ENCODE results near the gene TMEM222. TPM values are rescaled to one million over a fixed set of nuclear protein-coding genes. Genes with fewer than 3 reads are reported as not detected.
A peak's percentile ranks its signal among the peaks of the same experiment; 100 is the strongest.

TMEM222 gene, protein sequence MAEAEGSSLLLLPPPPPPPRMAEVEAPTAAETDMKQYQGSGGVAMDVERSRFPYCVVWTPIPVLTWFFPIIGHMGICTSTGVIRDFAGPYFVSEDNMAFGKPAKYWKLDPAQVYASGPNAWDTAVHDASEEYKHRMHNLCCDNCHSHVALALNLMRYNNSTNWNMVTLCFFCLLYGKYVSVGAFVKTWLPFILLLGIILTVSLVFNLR
- 50.0 TPM for total RNA-seq (ENCODE audit: unreplicated experiment)
- long read RNA-seq, transcript TMEM222-211 (6 exons, 1,613 nt) = major isoform, 54 of 65 reads
- long read RNA-seq, partial matches to known transcripts = 1 of 65 reads
- long read RNA-seq, other reads (novel, unspliced or antisense) = 6 of 65 reads

DNA sequence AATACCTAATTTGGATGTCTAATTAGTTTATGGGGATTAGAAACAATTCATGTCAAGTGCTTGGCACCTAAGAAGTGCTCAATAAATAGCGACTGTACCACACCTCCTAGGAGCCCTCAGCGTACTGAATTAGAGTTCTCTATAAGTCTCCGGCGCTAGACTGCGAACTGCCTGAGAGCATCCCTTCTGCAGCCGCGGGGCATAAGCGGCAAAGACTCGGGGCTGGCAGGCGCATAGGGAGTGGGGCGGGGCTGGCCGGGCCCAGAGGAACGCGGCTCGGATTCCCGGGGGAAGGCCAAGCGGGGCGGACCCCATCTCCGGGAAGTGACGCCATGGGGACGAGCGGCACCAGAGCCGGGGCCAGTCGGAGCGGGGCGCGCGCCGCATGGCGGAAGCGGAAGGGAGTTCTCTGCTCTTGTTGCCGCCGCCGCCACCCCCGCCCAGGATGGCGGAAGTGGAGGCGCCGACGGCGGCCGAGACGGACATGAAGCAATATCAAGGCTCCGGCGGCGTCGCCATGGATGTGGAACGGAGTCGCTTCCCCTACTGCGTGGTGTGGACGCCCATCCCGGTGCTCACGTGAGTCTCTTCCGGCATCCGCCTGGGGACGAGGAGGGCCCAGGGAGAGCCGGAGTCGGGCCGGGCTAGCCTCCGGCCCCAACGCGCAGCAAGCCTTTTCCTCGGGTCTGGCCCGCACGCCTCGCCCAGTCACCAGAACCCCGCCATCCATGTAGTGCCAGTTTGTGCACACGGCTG lies at the start of gene TMEM222:
TSS of gene TMEM222 (plus strand) at position 351 of the 756 bp plus-strand sequence. CDS start at position 386, 35 bp downstream.
- Mint-ChIP-seq H3K27ac (ENCODE audit: unreplicated experiment) (peak within 1 kb of the TSS; percentile 96), H3K27me3 (ENCODE audit: unreplicated experiment) (peaks cover 4% of the 10 kb centered on the region), H3K9me3 (ENCODE audit: unreplicated experiment) (peaks cover 3% of the 10 kb centered on the region), H3K4me1 (ENCODE audit: low read depth, unreplicated experiment) (peaks cover 19% of the 10 kb centered on the region), H3K4me3 (ENCODE audit: unreplicated experiment) (peak within 1 kb of the TSS; percentile 97), H3K36me3 (ENCODE audit: unreplicated experiment) (no peaks in the 10 kb centered on the region)
- peak; percentile 99 for DNase-seq
- TF ChIP-seq, protein P1, sequence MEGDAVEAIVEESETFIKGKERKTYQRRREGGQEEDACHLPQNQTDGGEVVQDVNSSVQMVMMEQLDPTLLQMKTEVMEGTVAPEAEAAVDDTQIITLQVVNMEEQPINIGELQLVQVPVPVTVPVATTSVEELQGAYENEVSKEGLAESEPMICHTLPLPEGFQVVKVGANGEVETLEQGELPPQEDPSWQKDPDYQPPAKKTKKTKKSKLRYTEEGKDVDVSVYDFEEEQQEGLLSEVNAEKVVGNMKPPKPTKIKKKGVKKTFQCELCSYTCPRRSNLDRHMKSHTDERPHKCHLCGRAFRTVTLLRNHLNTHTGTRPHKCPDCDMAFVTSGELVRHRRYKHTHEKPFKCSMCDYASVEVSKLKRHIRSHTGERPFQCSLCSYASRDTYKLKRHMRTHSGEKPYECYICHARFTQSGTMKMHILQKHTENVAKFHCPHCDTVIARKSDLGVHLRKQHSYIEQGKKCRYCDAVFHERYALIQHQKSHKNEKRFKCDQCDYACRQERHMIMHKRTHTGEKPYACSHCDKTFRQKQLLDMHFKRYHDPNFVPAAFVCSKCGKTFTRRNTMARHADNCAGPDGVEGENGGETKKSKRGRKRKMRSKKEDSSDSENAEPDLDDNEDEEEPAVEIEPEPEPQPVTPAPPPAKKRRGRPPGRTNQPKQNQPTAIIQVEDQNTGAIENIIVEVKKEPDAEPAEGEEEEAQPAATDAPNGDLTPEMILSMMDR (IDR thresholded peaks at IDR 0.05; ENCODE audit: partially characterized antibody, unreplicated experiment) = peak; percentile 39

DNA sequence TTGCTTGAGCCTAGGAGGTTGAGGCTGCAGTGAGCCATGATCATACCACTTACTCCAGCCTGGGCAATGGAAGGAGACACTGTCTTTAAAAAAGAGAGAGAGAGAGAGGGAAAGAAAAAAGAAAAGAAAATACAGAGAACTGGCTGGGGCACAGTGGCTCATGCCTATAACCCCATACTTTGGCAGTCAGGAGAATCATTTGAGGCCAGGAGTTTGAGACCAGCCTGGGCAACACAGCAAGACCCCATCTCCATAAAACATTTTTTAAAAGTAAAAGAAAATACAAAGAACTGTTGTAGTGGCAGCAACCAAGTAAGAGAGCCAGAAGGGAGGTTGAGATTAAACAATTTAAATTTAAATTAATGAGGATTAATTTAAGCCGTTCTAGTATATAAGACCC lies 47.8 kb upstream of the TMEM222 start:
- Mint-ChIP-seq H3K9me3 (ENCODE audit: unreplicated experiment) (peaks cover 9% of the 10 kb centered on the region), H3K4me3 (ENCODE audit: unreplicated experiment) (no peak overlapping the region), H3K27ac (ENCODE audit: unreplicated experiment) (no peak overlapping the region), H3K27me3 (ENCODE audit: unreplicated experiment) (peaks cover 4% of the 10 kb centered on the region), H3K36me3 (ENCODE audit: unreplicated experiment) (peaks cover 26% of the 10 kb centered on the region), H3K4me1 (ENCODE audit: low read depth, unreplicated experiment) (no peaks in the 10 kb centered on the region)
- TF ChIP-seq, protein P1 (IDR thresholded peaks at IDR 0.05; ENCODE audit: partially characterized antibody, unreplicated experiment) = no peak
- DNase-seq = no peak

DNA sequence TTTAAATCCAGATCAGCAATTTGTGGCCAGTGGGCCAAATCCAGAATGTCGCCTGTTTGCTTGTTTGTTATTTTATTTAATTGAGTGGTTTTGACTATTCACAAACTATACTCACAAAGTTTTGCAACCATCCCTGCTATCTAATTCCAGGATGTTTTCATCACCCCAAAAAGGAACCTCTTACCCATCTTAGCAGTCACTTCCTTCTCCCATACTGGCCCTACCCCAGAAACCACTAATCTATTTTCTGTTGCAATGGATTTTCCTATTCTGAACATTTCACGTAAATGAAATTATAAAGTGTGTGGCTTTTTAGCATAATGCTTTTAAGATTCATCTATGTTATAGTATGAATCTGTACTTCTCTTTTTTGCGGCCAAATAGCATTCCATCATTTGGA lies 46.3 kb upstream of the TMEM222 start:
- Mint-ChIP-seq H3K4me1 (ENCODE audit: low read depth, unreplicated experiment) (no peaks in the 10 kb centered on the region), H3K9me3 (ENCODE audit: unreplicated experiment) (peaks cover 9% of the 10 kb centered on the region), H3K4me3 (ENCODE audit: unreplicated experiment) (no peak overlapping the region), H3K36me3 (ENCODE audit: unreplicated experiment) (peaks cover 23% of the 10 kb centered on the region), H3K27ac (ENCODE audit: unreplicated experiment) (no peak overlapping the region), H3K27me3 (ENCODE audit: unreplicated experiment) (peaks cover 3% of the 10 kb centered on the region)
- TF ChIP-seq, protein P1 (IDR thresholded peaks at IDR 0.05; ENCODE audit: partially characterized antibody, unreplicated experiment) = no peak
- no peak for DNase-seq

DNA sequence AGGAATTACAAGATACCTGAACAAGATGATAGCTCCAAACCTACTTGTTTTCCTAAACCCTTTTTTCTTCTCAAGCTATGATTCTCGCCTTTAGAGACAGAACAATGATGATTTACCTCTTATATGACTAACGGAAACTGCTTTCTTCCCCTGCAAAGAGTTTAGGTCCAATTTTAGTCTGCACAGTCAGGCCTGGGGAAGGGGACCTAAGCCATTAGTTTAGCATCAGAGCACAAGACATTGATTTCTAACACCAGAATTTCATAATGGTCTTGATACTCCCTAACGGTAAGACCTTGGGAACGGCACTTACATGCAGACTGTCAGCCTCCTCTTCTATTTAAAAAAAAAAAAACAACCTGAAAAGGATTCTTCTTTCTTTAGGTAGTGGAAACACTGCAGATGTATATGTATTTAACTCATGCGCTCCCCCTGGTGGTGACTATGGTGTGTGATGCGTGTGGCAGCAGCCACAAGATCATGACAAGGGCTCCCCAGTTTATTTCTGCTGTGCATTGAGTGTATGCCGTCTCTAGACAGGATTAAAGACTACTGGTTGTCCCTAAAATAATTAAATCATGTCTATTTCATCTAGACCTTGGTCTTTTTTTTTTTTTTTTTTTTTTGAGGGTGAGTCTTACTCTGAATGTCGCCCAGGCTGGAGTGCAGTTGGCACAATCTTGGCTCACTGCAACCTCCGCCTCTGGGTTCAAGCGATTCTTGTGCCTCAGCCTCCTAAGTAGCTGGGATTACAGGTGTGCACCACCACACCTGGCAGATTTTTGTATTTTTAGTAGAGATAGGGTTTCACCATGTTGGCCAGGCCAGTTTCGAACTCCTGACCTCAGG lies 37.3 kb upstream of the TMEM222 start:
- peak; percentile 90 for DNase-seq
- TF ChIP-seq, protein P1 (IDR thresholded peaks at IDR 0.05; ENCODE audit: partially characterized antibody, unreplicated experiment) = peak; percentile 88
- no peak overlapping the region for H3K4me3 Mint-ChIP-seq (ENCODE audit: unreplicated experiment)
- H3K9me3 Mint-ChIP-seq (ENCODE audit: unreplicated experiment) = peaks cover 3% of the 10 kb centered on the region
- H3K27ac Mint-ChIP-seq (ENCODE audit: unreplicated experiment) = no peak overlapping the region
- H3K27me3 Mint-ChIP-seq (ENCODE audit: unreplicated experiment) = peaks cover 6% of the 10 kb centered on the region
- no peaks in the 10 kb centered on the region for H3K36me3 Mint-ChIP-seq (ENCODE audit: unreplicated experiment)
- H3K4me1 Mint-ChIP-seq (ENCODE audit: low read depth, unreplicated experiment) = peaks cover 8% of the 10 kb centered on the region
